HG03045 (cell line): ENCODE results near the gene GLDC.

Experiments
- ATAC-seq: cut with Tn5 transposase; IDR thresholded peaks from one replicate; pipeline ENCODE4 v1.9.1; 2021; ENCODE audit warnings: mild to moderate bottlenecking, moderate library complexity; ENCODE audit not compliant: unreplicated experiment

The GLDC gene

DNA sequence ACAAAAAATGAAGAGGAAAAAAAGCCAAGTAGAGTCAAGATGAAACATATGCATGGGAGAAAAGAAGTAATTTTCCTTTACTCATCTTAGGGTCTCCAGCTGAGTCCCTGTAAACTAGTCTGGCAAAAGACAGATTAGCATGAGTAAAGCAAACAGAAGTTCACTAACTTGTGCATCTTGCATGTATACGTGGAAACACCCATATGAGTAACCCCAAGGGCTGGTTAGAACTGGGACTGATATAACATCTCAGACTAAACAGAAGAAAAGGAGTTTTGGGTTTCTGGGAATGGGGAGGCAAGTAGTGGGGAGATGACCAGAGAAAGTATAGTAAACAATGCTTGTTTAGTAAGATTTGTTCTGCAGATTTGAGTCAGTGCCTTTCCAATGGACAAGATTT, 20.1 kb upstream of the GLDC start:
- no peak for ATAC-seq

DNA sequence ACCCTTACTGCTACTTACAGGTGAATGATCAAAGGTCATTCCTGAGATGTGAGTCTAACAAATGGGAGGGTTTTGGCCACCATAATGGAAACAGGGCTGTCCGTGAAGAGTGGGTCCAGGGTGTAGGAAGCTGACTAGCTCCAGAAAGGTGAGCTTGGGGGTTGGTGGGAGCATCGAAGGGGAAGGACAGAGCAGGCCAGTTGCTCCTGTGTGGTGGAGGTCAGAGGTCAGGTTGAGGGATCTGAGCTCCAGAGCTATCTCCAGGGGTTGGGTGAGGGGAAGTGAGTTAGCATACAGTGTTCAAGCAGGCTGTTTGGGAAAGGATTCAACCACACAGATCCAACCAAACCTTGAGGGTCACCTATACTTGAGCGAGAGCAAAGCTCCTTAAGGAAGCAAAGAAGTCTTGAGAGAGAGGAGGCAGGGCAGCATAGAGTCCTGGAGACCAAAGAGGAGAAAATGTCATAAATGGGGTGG, 18.7 kb upstream of the GLDC start:
- ATAC-seq: no peak

DNA sequence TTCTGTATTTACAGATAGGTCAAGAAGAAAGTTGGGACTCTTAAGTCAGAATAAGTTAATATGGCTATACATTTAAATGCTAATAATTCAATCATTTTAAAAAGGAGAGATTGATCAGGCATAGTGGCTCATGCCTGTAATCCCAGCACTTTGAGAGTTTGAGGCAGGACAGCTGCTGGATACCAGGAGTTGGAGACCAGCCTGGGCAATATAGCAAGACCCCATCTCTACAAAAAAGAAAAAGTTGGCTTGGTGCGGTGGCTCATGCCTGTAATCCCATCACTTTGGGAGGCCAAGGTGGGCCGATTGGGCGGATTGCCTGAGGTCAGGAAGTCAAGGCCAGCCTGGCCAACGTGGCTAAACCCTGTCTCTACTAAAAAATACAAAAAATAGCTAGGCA, 15.0 kb upstream of the GLDC start:
- no peak for ATAC-seq

DNA sequence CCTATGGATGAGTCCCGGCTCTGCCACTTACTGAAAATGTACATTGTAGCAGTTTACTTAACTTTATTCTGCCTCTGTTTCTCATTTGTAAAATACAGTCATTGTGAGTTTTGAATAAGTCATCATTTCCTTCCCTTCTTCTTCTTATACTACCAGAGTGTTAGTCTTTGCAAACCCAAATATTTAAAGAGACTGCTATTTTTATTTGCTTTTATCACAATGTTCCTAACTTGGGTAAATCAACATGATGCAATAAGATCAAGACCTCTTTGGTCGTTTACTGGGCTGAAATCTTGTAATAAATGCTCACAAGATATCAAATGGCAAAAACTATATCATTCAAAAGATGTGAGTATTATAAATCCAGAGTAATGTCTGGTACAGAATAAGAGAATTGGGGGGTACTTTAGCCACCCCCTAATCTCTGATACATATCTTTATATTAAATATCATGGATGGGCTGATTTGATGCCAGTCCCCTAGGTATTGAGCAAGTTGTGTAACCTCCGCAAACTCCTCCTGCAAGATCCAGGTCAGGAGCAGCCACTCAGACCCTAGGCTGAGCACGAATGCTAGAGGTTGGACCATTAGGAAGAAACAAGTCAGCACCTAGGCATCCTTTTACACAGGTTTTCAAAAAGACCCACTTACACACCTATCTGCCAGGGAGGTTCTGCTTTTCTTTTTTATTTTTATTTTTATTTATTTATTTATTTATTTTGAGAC, 13.3 kb upstream of the GLDC start:
- ATAC-seq: no peak

DNA sequence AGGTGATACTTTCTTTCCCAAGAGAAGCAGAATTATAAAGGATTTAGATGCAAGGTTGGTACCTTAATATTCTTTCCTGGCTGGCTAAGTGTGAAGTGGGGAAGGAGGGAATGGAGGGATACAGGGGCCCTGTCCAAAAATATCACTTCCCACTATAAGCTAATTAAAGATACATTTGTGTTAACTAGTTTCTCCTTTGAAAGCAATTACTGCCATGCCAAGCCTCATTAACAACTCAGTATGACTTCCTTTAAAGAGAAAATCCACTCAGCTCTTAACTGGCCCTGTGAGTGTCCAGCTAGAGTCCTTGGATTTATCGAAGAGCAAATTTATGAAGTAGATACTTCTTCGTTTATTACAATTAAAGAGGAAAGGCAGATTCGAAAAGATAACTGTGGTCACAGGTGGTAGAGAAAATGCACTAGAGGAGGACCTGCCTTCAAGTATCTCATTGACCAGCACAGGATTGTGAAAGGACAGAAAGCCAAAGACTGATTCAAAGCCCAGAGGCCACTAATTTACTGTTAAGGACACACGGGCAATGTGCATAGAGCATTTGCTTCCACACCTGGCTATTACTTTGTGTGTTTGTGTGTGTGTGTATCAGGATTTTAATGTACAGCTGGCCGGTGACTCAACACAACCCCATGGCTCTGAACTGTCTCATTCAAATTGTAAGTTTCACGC, 11.2 kb upstream of the GLDC start:
- no peak for ATAC-seq

DNA sequence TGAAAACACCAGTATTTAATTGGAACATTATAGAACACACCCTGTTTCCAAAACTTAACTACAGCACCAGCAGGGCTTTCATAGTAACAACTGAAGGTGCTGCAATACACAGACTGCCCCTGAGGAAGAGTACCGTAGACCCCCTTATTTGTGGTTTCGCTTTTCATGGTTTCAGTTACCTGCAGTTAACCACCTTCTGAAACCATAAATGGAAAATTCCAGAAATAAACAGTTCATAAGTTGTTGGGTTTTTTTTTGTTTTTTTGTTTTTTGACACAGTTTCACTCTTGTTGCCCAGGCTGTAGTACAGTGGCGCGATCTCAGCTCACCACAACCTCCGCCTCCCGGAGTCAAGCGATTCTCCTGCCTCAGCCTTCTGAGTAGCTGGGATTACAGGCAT, 9.5 kb upstream of the GLDC start:
- peak; percentile 73 for ATAC-seq

DNA sequence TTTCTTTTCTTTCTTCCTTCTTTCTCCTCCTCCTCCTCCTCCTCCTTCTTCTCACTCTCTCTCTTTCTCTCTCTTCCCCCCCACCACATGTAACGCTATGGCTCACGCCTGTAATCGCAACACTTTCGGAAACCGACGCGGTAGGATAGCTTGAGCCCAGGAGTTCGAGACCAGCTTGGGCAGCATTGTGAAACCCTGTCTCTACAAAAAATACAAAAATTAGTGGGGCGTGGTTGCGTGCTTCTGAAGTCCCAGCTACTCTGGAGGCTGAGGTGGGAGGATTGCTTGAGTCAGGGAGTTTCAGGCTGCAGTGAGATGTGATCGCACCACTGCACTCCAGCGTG, 736 bp upstream of the GLDC start:
- ATAC-seq: no peak

DNA sequence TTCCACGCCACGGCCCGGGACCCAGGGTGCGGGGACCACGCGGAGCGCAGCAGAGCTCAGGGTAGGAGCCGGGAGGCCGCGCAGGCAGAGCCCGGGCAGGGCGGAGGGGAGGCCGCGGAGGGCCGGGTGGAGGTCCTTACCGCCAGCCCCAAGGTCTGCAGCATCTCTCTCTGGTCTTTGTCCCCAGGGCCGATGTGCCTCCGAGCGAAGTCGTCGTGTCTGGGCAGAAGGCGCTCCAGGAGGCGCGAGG, 499 bp downstream of the GLDC start:
- peak; percentile 26 for ATAC-seq

DNA sequence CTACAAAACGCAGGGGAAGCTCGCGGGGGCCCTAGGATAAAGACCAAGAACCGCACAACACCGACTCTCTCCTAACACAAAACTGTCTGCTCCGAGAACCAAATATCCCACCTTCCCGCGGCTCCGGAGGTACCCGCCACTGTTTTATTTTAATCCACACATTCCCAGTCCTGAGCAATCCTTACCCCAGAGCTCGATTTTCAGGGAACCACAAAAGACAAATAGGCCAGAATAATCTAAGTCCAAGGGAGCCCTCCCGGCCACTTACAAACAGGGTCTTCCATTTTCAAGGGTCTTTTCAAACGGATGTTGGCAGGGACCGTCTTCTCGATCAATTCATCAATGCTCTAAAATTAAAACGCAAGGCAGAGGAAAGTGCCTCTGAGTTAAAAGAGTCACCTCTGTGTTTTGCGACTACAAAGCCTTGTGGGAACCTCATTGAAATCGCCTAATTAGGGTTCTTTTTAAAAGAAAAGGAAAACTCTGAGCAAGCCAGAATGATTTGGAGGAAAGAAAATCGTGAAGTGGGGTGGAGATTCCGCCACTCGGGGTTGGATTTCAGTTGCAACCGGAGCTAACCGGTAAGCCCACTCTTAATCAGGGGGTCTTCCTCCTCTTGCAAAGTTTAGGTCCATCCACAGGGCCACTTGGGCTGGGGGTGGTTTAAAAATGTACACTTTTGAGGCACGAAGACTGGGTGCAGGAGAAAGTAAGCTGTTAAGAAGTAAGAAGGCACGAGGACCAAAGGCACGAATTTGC, 1.0 kb downstream of the GLDC start:
- no peak for ATAC-seq

DNA sequence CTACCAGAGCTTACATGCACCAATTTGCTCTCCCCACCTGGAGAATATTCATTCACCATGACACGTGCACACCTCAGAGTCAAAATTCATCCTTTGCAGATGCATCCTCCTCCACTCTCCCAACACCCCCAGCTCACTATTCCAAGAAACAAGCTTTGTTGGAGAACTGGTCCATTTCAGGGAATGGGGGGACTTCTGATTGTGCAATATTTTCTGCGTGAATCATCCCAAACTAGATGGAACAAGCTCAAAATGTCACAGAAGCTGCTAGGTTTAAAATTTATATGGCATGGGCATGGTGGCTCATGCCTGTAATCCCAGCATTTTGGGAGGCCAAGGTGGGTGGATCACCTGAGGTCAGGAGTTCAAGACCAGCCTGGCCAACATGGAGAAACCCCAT, 3.6 kb downstream of the GLDC start:
- ATAC-seq: no peak

DNA sequence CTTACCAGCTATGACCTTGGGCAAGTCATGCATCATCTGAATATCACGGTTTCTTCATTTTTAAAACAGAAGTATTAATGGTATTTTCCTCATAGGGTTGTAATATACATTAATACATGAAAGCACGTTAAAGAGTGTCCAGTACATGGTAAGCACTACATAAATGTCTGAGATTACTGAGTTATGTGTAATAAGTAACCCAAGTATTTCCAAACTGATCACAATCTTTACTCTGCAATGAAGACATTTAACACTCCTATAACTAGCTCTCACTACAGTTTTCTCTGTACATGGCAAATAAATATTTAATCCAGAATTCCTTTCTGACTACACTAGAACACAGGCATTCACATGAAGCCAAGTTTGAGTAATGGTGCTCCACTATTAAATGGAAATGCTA, 4.0 kb downstream of the GLDC start:
- no peak for ATAC-seq

DNA sequence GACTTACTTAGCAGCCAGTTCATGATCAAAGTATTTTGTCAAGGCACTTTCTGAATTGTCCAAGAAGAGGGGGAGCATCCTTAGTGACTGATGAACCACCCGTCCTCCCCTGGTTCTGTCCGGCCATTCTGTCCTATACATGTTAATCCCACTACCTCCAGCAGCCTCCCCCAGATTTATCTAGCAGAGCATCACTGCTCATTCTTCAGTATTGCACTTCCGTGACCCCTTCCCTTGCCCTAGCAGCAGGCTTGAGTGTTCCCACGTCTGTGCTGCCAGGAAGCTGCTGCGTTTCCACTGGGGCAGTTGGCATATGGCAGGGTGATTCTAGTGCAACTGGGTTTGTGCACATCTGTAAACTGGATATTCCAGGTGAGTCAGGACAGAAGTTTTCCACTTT, 4.5 kb downstream of the GLDC start:
- no peak for ATAC-seq

DNA sequence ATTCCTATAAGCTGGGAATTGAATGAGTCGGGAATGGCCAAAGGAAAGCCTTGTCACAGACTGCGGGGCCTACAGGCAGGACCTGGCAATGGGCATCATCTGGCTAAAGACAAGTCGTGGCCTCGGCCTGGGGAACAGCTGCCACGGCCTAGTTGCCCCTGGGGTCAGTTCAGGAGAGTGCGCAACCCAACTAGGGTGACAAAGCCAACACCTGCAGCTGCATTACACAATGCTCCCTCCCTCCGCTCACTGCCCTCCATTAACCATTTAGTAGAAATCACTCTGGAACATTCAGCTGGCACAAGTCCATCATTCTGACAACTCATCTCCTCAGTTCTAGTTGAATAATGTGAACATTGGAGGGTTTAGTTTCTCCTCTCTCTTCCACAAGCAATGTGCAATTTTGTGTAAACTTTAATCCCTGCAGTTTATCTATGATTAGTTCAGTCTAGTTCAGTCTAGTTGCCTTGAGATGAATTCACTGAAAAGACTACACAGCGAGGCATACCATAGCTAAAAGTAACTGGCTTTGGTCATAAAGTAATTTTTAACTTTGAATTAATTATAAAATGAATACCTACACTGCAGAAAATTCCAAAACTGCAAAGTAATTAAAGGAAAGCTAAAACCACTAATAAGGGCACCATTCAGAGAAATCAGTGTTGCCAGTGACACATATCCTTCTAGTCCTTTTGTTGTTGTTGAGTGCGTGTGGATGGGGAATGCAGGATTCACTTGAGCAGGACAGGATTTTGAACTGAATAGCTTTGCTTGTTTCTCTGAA, 5.1 kb downstream of the GLDC start:
- ATAC-seq: no peak

DNA sequence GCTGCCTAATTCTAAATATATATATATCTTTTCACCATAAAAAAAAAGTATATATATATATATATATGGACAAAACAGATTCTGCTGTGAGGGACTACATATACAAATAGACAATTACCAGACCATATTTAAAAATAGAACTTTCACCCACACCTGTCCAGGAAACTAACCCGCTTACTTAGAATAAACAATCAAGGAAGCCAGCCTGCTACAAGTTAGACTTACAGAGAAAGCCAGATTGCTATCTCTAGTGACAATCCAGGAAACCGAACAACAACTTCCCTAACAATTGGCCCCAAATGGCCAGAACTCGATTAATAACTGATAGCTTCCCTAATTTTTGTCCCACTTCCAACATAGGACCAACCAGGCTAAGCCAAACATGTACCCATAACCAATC, 5.9 kb downstream of the GLDC start:
- no peak for ATAC-seq

DNA sequence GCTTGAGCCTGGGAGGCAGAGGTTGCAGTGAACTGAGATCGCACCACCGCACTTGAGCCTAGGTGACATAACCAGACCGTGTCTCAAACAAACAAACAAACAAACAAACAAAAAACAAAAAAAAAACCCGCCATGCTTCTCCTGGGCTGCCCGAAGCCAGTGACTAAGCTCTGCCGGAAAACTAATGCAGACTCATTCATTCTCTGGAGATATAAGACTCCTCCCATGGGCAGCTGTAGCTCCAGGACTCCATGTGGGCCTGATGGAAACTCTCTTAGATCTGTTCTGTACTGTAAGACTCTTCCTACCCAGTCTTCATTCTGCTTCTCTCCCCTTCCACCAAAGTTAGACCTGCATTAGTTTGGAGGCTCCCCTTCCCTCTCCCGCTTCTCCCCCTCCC, 11.1 kb downstream of the GLDC start:
- no peak for ATAC-seq

DNA sequence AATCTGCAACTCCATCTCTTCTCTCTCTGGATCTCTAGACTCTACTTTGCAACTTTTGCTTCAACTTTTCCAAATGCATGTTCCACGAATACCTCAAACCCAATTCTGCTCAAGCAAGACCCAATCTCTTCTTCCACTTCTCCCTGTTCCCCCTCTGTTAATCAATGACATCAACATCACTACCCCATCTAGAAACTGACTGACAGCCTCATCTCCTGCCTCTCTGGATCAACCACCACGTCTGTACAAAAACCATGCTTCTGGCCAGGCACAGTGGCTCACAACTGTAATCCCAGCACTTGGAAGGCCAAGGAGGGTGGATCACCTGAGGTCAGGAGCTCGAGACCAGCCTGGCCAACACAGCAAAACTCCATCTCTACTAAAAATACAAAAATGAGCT, 12.2 kb downstream of the GLDC start:
- ATAC-seq: no peak

DNA sequence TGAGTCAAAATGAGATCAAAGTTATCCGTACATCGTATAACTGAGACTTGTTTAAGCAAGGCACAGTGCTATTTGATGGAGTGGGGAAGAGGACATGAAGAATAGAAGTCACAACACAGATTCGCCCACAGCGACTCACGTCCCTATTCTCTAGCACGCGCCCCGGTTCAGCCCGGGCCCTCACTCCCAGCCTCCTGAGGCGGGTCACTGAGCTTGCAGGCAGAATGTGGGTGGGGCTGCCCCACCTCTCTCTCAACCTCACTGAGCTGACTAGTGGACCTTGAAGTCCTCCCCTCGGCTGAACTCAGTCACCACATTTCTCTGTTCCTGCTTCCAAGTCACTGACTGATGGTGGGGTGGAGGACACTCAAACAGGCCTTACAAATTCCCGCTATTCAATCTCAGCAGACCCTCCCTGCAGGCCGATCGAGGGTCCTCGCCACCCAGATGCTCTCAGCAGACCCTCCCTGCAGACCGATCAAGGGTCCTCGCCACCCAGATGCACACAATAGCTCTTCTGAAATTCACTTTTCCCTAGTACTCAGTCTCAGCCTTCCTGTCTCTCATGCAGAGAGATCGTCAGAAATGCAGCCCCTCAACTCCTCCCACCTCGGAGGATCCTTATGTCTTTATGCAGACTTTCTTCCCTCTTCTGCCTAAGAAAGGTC, 12.9 kb downstream of the GLDC start:
- ATAC-seq: peak; percentile 89

DNA sequence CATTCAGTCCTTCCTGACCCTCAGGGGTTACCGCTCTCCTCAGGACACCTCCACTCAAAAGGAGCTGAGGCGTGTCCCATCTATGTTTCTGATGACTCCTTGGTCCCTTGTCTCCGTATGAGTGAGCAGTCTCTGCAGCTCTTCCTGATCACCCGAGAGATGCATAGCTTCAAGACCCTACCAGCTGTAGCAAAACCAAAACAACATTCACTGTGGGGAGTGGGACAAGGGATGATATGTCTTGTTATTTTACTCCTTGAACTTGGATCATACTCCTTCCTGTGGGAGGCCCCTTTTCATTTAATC, 14.4 kb downstream of the GLDC start:
- ATAC-seq: peak; percentile 28

DNA sequence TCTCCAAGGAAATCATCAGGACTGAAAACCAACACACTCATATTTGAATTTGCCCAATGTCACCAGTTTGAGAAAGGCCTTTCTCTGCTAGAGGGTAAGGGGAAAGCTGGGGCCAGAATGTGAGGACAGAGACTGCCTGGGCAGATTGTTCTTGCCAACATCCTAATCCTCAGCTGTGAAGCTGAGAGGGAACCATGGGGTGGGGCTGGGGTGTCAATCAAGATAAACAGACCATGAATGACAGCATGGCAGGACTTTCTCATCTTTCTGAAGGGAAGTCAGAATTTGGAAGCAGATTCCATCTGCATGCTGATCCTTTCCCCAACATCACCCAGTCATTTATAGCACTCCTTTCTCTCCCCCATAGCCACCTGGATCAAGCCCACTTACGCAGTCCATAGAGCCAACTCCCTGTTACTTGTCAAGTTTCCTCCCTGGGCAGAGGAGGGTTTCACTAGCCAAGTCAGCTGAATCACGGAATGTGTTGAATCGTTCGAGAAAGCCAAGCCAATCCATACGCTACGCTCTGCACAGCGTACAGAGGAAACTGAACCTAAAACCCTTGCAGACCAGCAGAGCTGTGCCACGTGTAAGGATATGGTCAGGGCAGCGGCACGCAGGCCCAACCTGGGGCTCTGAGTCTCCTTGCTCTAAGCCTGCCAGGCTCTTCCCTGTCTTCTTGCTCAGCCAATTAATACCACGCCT, 14.9 kb downstream of the GLDC start:
- ATAC-seq: peak; percentile 60

DNA sequence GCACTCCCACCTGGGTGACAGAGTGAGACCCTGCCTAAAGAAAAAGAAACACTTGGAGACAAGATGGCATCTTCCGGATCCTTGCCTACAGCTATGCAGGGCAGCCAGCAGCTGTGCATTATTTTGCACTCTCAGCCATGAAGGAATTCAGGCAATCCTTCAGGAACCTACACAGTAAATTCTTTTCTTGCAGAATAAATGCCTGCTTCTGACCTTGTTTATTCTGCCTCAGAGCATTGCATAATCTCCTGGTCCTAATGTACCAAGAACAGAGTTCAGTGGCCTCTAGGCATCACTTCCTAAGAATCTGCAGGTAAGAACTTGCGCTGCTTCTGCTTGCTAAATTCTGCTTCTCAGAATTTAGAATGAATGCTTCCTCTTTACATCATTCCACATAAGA, 16.8 kb downstream of the GLDC start:
- no peak for ATAC-seq

DNA sequence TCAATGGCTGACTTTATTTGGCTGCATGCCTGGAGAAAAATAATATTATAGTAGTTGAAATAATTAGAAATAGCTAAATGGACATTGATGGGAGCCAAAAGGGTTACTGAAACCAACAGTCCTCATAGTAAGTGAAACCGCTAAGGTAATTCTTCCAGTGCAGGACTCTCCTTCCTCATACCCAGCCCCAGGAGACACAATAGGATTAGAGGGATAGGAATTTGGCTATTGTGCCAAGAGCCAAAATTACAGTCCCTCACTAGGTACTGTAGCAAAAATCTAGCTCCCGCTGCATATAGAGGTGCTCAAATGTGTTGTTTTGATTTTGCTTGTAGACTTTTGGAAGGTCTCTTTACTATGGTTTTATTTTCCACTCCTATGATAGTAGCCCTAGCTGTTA, 20.2 kb downstream of the GLDC start:
- ATAC-seq: no peak
